GM18868 (cell line): ENCODE results near the gene ANAPC15.
"Not testable (repeated sequence)": the region's sequence is repeated elsewhere in the genome, so short reads cannot be mapped to it uniquely, and the experiment has no call there.

Experiments
- ATAC-seq: cut with Tn5 transposase; IDR thresholded peaks from one replicate; pipeline ENCODE4 v1.9.1; 2021; ENCODE audit warnings: mild to moderate bottlenecking, moderate library complexity; ENCODE audit not compliant: unreplicated experiment

The ANAPC15 gene

GRCh38 chr11:72112143-72112977, at the start of gene ANAPC15:
ANAPC15 (minus strand) TSS chr11:72112695; CDS start chr11:72111276, 1,419 bp downstream.
- ATAC-seq: peak; percentile 89

- no peak for ATAC-seq
These were observed 47.8 kb upstream of the ANAPC15 start for GRCh38 chr11:72160319-72160718.

GRCh38 chr11:72157131-72157530, 44.6 kb upstream of the ANAPC15 start:
- no peak for ATAC-seq

GRCh38 chr11:72155751-72156150, 43.3 kb upstream of the ANAPC15 start:
- ATAC-seq: no peak

GRCh38 chr11:72154816-72155215, 42.3 kb upstream of the ANAPC15 start:
- ATAC-seq: no peak

GRCh38 chr11:72153874-72154273, 41.4 kb upstream of the ANAPC15 start:
- not testable (repeated sequence) for ATAC-seq

- ATAC-seq: no peak
These were observed 38.4 kb upstream of the ANAPC15 start for GRCh38 chr11:72150882-72151281.

GRCh38 chr11:72146625-72147024, 34.1 kb upstream of the ANAPC15 start:
- no peak for ATAC-seq

- ATAC-seq: no peak
These were observed 32.5 kb upstream of the ANAPC15 start for GRCh38 chr11:72144807-72145565.

- ATAC-seq: not testable (repeated sequence)
These were observed 30.0 kb upstream of the ANAPC15 start for GRCh38 chr11:72142543-72142942.

GRCh38 chr11:72142086-72142485, 29.6 kb upstream of the ANAPC15 start:
- ATAC-seq: not testable (repeated sequence)

- ATAC-seq: no peak
These were observed 28.6 kb upstream of the ANAPC15 start for GRCh38 chr11:72141066-72141465.

GRCh38 chr11:72140661-72141060, 28.2 kb upstream of the ANAPC15 start:
- no peak for ATAC-seq

GRCh38 chr11:72139500-72139899, 27.0 kb upstream of the ANAPC15 start:
- no peak for ATAC-seq

- no peak for ATAC-seq
These were observed 26.4 kb upstream of the ANAPC15 start for GRCh38 chr11:72138821-72139390.

- no peak for ATAC-seq
These were observed 24.3 kb upstream of the ANAPC15 start for GRCh38 chr11:72136684-72137262.

GRCh38 chr11:72135891-72136683, 23.6 kb upstream of the ANAPC15 start:
- no peak for ATAC-seq

GRCh38 chr11:72135473-72135872, 23.0 kb upstream of the ANAPC15 start, which contains the start of gene FOLR3:
FOLR3 (plus strand) TSS chr11:72135725; CDS start chr11:72135953, 228 bp downstream.
- not testable (repeated sequence) for ATAC-seq

- ATAC-seq: no peak
These were observed 20.2 kb upstream of the ANAPC15 start for GRCh38 chr11:72132646-72133045.

- no peak for ATAC-seq
These were observed 16.9 kb upstream of the ANAPC15 start for GRCh38 chr11:72129381-72129780.
